NCI-H748 (cell line): ENCODE results near the gene NRAS.

Experiments
- DNase-seq: peaks from one replicate; lab custom pipeline; 2025; ENCODE audit not compliant: unreplicated experiment; lab: John Stamatoyannopoulos, UW

The NRAS gene

GRCh38 chr1:114728553-114728952 is 12.0 kb upstream of the NRAS start:
- no peak for DNase-seq

GRCh38 chr1:114725230-114725629 is 8.7 kb upstream of the NRAS start:
- DNase-seq: no peak

DNA sequence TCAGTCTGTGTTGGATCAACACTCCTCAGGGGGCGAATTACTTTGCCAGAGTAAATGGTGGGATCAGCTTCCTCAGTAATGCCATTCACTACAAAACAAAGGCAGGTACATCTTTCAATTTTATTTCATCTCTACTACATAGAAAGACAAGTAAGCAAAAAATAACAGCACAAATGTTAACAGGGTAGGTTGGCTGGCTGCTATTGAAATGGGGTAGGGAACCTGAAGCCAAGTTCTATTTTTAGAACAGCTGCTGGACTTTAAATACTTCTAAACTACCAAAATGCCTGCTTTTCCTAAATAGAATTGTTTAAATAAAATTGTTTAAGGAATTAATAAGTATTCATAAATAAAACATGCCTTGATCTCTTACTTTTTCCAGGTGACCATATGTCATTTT is 7.3 kb upstream of the NRAS start:
- DNase-seq: no peak

DNA sequence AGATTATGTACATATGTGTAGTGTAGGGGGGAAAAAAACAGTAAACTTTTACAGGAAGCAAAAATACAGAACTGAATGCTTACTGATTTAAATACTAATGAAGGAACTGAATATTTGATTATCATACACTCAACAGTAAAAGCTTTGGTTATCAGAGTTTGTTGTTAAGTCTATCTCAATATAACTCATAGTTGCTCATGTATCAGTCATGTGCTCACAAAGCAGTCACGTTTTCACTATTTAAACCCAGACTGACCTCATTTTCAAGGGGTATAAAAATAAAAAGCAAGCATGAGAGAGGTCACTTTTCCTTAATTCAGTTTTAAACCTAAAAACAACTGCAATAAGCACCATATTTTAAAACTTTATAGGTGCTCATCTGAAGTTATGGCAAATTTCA is 6.9 kb upstream of the NRAS start:
- DNase-seq: no peak

GRCh38 chr1:114720492-114720891 is 3.9 kb upstream of the NRAS start:
- no peak for DNase-seq

GRCh38 chr1:114719424-114719787 is 2.8 kb upstream of the NRAS start:
- DNase-seq: no peak

DNA sequence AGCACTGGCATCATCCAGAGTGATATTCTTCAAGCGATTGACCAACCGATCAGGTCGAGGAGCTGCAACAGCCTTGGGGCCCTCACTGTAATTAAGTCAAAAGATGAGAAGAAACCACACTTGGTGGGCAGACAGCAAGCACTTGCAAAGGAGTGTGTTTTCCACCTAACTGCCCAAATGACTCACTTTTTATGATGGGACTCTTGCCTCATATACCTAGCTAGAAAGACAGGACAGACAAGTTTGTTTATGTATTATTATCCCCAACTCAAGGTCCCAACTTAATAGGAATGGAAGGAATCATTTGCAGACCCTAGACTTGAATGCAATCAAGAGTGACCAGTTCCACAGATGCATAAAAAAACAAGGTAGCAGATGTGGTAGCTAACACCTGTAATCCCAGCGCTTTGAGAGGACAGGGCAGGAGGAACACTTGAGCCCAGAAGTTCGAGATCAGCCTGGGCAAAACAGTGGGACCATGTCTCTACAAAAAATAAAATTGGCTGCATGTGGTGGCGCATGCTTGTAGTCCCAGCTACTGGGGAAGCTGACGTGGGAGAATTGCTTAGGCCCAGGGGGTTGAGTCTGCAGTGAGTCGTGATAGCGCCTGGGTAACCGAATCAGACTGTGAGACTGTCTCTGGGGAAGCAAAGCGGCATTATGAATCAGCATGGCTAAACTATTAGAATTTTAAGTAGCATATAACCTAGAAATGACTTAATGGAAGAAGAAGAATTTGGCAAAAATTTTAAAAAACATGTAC is 2.3 kb upstream of the NRAS start:
- no peak for DNase-seq

GRCh38 chr1:114715952-114716303 is 643 bp downstream of the NRAS start:
- DNase-seq: no peak

GRCh38 chr1:114712977-114713376 is 3.6 kb downstream of the NRAS start:
- DNase-seq: no peak

DNA sequence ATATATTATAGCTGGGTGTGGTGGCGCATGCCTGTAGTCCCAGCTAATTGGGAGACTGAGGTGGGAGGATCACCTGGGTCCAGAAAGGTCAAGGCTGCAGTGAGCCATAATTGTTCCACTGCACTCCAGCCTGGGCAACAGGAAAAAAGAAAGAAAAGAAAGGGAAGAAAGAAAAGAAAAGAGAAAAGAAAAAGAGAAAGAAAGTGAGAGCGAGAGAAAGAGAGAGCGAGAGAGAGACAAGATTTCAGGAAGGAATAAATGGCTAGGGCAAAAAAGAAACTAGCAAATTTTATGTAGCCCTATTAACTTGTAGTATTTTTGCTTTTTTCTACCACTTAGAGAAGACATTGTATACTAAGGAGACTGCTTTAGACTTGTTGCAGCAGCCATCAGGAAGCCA is 6.2 kb downstream of the NRAS start:
- no peak for DNase-seq

DNA sequence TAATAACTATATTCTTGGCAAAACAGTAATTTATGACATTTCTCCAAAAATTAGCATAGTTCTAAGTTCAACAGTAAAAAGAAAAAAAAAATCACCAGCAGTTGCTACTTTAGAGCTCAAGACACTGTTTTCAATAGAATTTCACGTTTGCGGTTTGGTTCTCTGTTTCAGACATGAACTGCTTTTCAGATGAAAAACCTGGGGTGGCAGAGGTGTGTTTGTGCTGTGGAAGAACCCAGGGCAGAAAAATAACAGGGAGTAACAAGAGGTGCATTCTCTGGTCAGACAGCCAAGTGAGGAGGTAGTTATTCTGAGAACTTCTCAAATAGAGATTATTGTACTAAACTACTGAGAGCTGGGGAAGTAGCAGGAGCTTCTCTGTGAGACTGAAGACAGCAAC is 9.0 kb downstream of the NRAS start:
- DNase-seq: no peak

GRCh38 chr1:114703242-114703641 is 13.3 kb downstream of the NRAS start:
- no peak for DNase-seq

DNA sequence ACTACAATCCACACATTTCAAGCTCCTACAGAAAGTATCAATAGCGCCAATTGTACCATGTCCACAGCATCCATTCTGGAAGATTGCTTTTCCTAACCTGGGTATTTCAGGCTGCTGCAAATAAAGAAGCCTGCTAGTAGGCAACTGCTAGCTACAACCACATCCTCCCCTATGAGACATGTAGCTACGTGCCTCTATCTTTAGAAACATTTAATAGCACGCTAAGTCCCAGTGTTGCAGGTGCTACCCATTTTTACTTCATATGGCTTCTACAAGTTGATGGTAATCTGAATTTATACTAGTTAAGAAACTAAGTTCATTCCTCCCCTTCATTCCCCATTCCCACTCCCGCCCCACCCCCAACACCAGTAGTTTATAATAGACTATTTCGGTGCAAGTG is 13.8 kb downstream of the NRAS start:
- no peak for DNase-seq

DNA sequence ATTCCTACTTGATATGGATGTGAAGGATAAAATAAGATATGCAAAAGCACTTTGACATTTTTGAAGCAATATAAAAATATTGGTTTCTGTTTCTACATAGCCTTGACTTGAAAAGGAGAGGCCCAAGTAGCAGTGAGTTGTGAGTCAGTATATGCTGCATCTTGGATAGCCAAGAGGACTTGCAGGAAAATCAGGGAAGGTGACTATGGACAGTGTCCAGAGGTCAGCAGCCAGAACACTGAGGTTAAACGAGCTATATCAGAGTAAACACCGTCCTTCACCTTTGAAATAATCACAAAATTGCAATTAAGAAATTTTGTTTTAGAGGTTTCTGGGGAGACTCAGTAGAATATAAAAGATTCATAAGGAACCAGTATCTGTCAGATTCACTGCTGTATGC is 14.6 kb downstream of the NRAS start:
- no peak for DNase-seq

DNA sequence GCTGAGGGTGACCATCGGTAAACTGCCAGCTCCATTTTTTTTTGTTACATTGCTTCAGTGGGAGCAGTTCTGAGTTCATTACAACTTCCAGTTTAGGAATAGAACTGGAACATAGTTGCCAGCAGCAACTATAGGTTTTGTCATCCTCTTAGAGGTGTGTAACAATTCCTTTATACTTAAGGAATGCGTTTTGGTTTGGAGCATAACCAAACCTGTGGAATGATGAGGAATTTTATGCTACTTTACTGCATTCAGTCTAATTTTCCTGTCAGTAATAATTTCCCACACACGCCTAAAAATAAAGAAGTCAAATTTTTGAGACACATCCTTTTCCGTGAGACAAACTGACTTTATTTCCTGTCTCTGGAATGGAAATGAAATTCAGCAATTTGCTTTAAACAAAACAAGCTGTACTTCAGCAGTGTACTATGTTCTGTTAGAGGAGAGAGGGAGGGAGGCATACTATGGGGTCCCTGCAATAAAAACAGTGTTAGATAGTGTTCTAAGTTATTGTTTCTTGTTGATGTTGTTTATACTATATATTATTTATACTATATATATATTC is 16.5 kb downstream of the NRAS start:
- no peak for DNase-seq

DNA sequence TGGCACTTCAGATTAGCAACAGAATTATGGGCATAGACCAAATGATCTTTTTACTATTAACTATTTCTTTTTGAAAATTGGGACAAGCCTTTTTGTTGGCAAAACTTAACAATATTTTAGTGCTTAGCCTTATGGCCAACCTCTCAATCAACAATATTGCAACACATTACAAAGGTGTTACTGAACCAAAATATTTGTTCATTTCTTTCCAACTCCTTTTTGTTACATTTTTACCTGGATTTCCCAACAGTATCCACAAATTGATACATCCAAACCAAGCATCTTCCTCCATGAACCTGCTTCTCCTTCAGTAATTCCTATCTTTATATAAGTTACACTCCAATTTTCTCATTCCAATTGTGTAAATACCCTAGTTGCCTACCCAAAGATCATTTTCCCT is 19.8 kb downstream of the NRAS start:
- no peak for DNase-seq

DNA sequence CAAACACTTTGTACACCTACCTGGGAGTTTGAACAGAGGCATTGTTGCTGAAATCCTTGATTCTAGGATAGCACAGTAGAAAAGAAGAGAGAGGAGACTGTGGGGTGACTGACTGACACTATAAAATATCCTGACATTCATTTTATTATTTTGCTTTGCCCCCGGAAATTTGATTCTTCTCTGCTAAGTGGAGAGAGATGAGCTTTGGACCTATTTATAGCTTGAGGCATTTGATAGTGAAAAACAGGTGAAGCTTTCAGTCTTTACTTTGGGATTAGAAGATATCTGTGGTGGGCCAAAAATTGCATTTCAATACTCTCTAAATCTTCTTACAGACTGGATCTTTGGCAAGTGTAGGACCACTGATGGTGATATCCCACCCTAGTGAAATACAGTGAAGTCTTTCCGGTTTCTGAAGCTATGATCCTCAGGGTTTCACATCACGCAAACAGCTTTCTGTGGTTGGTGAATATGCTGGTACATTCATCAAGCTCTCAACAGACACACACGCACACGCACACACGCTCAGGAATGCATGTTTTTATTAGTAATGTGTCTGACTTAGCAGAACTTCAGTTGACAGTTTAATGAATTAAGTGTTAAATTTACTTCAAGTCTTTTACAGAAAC is 21.0 kb downstream of the NRAS start, which contains the start of gene AMPD1:
TSS of gene AMPD1 (minus strand) at position 117 of the 629 bp plus-strand sequence. CDS start at position 42, 75 bp downstream.
- no peak for DNase-seq

DNA sequence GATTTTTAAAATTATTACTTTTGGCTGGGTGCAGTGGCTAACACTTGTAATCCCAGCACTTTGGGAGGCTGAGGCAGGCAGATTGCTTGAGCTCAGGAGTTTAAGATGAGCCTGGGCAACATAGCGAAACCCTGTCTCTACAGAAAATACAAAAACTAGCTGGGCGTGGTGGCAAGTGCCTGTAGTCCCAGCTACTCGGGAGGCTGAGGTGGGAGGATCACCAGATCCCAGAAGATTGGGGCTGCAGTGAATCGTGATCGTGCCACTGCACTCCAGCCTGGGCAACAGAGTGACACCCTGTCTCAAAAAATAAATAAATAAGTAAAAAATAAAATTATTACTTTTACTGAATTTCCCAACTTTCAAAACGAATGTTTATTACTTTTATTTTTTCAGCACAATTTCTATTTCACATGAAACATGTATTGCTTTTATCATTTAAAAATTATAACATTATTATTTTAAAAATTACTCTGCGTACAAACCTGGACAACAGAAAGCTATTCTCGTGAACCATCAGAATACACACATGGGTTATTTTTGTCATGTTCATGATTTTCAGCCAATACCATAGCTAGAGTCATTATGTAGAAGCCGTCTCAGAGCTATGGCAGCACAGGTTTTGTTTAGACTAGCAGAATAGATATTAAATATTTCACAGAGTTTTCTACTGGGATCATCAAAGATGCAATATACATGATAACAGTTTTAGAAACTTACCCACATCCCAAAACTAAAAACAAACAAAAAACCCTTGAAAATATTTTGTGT is 21.8 kb downstream of the NRAS start:
- DNase-seq: no peak

DNA sequence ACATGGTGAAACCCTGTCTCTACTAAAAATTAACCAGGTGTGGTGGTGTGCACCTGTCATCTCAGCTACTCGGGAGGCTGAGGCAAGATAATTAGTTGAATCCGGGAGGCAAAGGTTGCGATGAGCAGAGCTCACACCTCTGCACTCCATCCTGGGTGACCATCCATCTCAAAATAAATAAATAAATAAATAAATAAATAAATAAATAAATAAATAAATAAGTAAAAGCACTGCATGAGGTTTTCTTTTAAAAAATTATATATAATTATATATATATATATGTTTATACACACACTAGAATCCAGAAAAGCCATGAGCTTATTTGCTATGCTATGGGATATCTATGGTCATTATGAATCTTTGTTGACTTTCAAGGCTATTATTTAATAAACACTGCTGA is 23.6 kb downstream of the NRAS start:
- DNase-seq: no peak

- no peak for DNase-seq
Observed at GRCh38 chr1:114691061-114691460, 25.5 kb downstream of the NRAS start.

DNA sequence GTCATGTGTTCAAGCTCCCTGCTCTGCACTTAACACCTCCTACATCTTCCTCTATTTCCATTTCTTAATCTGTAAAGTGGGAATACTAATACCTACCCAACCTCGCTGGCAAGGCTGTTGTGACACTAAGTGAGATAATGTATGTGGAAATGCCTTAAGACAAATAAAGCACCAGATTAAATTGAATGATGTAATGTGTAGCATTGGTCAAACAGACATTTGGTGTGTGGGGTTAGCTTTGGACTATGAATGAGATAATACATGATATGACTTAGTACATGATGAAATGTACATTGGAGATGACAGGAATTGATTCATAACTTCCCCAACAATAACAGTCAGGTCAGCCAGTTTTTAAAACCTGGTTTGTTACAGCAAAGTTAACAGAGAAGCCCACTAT is 26.4 kb downstream of the NRAS start:
- DNase-seq: no peak

GRCh38 chr1:114688526-114688925 is 28.0 kb downstream of the NRAS start:
- DNase-seq: no peak
